Vagina (tissue), 2 donors: ENCODE results near the gene LTO1. TPM values are rescaled to one million over a fixed set of nuclear protein-coding genes. Genes with fewer than 3 reads are reported as not detected.

Experiments
- DNase-seq, 2 donors: peaks; one replicate each; pipeline ENCODE4 v3.0.0-alpha.2; 2017; ENCODE audit errors: extremely low spot score in 2 of 2
- H3K27ac ChIP-seq: fragments of 200-600 bp; sonication (generic); one replicate; pipeline ENCODE4 v1.5.1; 2019
- H3K27me3 ChIP-seq: fragments of 200-600 bp; sonication (generic); one replicate; pipeline ENCODE4 v1.5.1; 2019
- H3K36me3 ChIP-seq, 2 donors: fragments of 200-600 bp; sonication (generic); one replicate each; pipeline ENCODE4 v1.5.1; 2017 to 2019
- H3K4me1 ChIP-seq: fragments of 200-600 bp; sonication (generic); one replicate; pipeline ENCODE4 v1.5.1; 2019
- H3K4me3 ChIP-seq, 2 donors: fragments of 200-600 bp; sonication (generic); 1 replicate in 1 of 2; 2 replicates in 1 of 2; pipeline ENCODE4 v1.5.1; 2016 to 2019
- H3K9me3 ChIP-seq: fragments of 200-600 bp; sonication (generic); one replicate; pipeline ENCODE4 v1.5.1; 2019
- POLR2A ChIP-seq, 2 donors: fragments of 450-650 bp; IDR thresholded peaks; one replicate each; pipeline ENCODE4 v1.6.1; 2017; ENCODE audit warnings: antibody characterized with exemption in 2 of 2, mild to moderate bottlenecking in 2 of 2, moderate library complexity in 2 of 2
- POLR2AphosphoS5 ChIP-seq, 2 donors: sonication (generic); formaldehyde crosslinking; IDR thresholded peaks; one replicate each; pipeline ENCODE4 v1.9.0; 2017; ENCODE audit warnings: antibody characterized with exemption in 2 of 2, mild to moderate bottlenecking in 2 of 2, low read depth in 1 of 2; ENCODE audit not compliant: insufficient read depth in 1 of 2
- intact Hi-C: fragments of 100-400 bp; cut with DNase I; formaldehyde crosslinking; loops from one replicate; pipeline ENCODE4 v1.15.1; 2023
- total RNA-seq: library from RNA; depleted of rRNA; stranded (reverse); fragments of >200 nt; gene quantifications from one replicate; pipeline ENCODE4 v1.2.3, GENCODE V29; 2016
- TF ChIP-seq, protein P1 (sequence below), 3 experiments: fragments of 450-650 bp in 2 of 3; fragments of 200-600 bp in 1 of 3; sonication (generic) in 1 of 3; IDR thresholded peaks; one replicate each; pipeline ENCODE4 v1.5.1; 2017 to 2019; ENCODE audit warnings: antibody characterized with exemption in 3 of 3, mild to moderate bottlenecking in 2 of 3, moderate library complexity in 2 of 3

LTO1 gene
- total RNA-seq, 1 donor from 2014 or later: 15.7 TPM

GRCh38 chr11:69646493-69647389 lies 28.4 kb downstream of the LTO1 start:
- Histone ChIP-seq H3K27ac (no peak overlapping the region), H3K4me1 (peaks cover 25% of the 10 kb centered on the region), H3K4me3 (no peak overlapping the region), H3K27me3 (no peaks in the 10 kb centered on the region), H3K9me3 (no peaks in the 10 kb centered on the region), H3K36me3 (peaks cover 0 to 19% of the 10 kb centered on the region in 2 donors)
- intact Hi-C loops: no loop called here
- TF ChIP-seq POLR2A (IDR thresholded peaks at IDR 0.05): no peak
- TF ChIP-seq, protein P1, sequence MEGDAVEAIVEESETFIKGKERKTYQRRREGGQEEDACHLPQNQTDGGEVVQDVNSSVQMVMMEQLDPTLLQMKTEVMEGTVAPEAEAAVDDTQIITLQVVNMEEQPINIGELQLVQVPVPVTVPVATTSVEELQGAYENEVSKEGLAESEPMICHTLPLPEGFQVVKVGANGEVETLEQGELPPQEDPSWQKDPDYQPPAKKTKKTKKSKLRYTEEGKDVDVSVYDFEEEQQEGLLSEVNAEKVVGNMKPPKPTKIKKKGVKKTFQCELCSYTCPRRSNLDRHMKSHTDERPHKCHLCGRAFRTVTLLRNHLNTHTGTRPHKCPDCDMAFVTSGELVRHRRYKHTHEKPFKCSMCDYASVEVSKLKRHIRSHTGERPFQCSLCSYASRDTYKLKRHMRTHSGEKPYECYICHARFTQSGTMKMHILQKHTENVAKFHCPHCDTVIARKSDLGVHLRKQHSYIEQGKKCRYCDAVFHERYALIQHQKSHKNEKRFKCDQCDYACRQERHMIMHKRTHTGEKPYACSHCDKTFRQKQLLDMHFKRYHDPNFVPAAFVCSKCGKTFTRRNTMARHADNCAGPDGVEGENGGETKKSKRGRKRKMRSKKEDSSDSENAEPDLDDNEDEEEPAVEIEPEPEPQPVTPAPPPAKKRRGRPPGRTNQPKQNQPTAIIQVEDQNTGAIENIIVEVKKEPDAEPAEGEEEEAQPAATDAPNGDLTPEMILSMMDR (IDR thresholded peaks at IDR 0.05): no peak
- DNase-seq: no peak

DNA sequence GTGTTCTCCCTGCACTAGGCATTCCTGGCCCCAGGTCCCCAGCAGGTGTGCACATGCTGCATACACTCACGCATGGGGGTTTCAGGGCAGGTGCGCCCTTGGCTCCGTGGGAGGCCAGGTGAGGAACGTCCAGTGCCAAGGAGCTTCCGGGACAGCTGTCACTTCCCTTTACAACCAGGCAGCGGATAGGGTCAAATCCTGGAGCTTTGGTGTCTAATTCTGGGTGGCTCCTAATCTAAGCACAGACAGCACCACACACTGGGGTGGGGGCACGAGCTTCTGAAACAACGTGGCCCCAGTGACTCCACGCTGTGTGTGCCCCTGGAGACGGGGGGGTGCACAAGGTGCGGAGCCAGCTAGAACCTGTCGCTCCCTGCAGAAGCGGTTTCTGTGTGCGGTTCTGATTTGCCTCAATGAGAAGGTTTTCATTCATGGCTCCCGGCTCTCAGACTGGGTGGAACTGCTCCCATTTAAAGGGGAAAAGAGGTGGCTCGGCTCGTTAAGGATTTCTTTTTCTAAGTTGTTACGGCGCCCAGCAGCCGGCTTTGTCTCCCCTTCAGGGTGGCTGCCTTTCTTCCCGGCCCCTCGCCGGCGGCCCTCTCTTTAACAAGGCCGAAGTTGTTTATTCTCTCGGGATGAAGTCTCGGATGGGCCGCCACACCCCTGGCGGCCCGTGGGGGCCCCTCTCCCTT lies 29.2 kb downstream of the LTO1 start:
- TF ChIP-seq POLR2A (IDR thresholded peaks at IDR 0.05): no peak
- no peak for TF ChIP-seq POLR2AphosphoS5 (IDR thresholded peaks at IDR 0.05; ENCODE audit: insufficient read depth in 1 of 2, low read depth in 1 of 2)
- TF ChIP-seq, protein P1 (IDR thresholded peaks at IDR 0.05): no peak
- Histone ChIP-seq H3K27me3 (no peaks in the 10 kb centered on the region), H3K36me3 (peaks cover 0 to 15% of the 10 kb centered on the region in 2 donors), H3K4me3 (no peak overlapping the region), H3K4me1 (peaks cover 32% of the 10 kb centered on the region), H3K9me3 (no peaks in the 10 kb centered on the region), H3K27ac (no peak overlapping the region)
- intact Hi-C loops: no loop called here
- no peak for DNase-seq

DNA sequence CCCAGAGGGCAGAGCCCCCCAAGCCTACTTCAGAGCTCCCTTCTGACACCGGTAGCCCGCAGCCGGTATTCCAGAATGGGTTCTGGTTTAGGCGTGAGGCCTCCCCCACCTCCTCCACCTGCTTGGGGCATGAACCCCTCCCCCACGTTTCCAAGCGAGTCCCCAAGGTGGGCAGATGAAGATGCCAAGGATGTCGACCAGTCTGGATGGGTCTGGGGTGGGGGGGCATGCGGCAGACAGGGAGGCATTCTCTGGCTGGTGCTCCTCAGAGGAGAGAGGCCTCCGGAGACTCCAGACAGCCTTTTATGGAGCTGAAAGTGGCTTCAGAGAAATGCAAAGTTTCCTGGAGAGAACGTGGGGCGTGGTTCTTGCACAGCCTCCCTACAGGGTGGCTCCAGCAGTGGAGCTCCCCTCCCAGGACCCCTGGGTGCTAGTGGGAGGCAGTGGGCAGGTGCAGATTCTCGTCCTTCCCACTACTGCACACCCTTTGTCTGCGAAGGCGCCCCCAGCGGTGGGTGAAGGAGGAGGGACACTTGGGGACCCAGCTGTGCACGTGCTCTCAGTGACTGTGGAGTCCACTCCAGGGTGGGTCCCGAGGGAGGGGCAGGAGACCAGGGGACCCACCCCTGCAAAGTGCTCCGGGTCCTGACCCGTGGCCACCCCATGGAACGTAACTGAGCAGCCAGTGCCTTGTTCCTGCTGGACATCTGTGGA lies 30.0 kb downstream of the LTO1 start:
- Histone ChIP-seq H3K36me3 (peaks cover 0 to 15% of the 10 kb centered on the region in 2 donors), H3K4me3 (no peak overlapping the region), H3K27me3 (no peaks in the 10 kb centered on the region), H3K4me1 (peaks cover 40% of the 10 kb centered on the region), H3K27ac (no peak overlapping the region), H3K9me3 (no peaks in the 10 kb centered on the region)
- TF ChIP-seq POLR2AphosphoS5 (IDR thresholded peaks at IDR 0.05; ENCODE audit: insufficient read depth in 1 of 2, low read depth in 1 of 2) (no peak), POLR2A (IDR thresholded peaks at IDR 0.05) (no peak)
- TF ChIP-seq, protein P1 (IDR thresholded peaks at IDR 0.05): no peak
- DNase-seq: no peak
- intact Hi-C loops: loop anchor here (5.0 kb wide), 1 partner anchor 348 kb away; no protein-coding TSS in a partner anchor

DNA sequence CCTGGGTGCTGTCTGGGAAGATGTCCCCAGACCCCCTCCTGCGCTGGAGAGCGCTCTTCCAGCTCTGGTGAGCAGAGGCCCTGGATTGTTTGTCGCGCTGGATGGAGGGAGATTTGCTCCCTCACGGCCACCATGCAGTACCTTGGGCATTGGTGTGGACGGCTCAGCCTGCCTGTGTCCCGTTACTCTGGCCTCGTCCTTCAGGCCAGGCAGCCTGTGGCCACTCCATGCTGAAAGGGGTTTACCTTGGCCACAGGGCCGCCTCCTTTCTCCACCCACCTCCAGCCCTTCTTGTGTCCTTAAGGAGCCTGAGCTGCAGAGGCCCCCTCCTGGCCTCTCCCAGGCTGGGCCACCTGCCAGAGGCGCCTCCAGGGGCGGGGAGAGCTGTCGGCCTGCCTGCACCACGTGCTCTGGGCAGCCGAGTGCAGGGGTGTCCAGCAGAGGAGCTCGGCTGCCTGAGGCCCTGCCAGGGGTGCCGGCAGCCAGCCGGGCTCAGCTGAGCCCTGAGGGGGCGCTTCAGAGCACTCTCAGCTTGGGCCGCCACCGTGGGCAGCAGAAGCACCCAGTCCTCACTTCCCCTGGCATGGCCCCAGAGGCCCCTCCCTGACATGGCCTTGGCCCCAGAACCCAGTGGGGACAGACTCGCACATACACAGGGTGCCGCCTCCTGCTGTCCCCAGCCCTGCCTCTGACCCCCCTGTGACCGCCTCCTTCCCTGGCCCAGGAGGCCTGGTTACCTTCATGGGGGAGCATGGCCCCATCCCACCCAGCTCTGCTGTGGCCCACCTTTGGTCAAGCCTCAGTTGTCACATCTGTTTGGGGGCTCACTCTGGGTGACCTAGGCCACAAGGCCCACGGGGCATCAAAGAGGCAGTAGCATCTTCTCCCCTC lies 30.8 kb downstream of the LTO1 start:
- no peaks in the 10 kb centered on the region for H3K27me3 ChIP-seq
- peaks cover 0 to 13% of the 10 kb centered on the region in 2 donors for H3K36me3 ChIP-seq

More for the DNA sequence above, 30.8 kb downstream of the LTO1 start:
- Histone ChIP-seq H3K4me3 (peak overlapping the region in 1 of 2 donors; percentile 77), H3K4me1 (peaks cover 48% of the 10 kb centered on the region), H3K27ac (no peak overlapping the region), H3K9me3 (no peaks in the 10 kb centered on the region)
- TF ChIP-seq, protein P1 (IDR thresholded peaks at IDR 0.05): no peak
- TF ChIP-seq POLR2AphosphoS5 (IDR thresholded peaks at IDR 0.05; ENCODE audit: insufficient read depth in 1 of 2, low read depth in 1 of 2) (no peak), POLR2A (IDR thresholded peaks at IDR 0.05) (no peak)
- intact Hi-C loops: loop anchor here (5.0 kb wide), 1 partner anchor 347 kb away; no protein-coding TSS in a partner anchor
- no peak for DNase-seq
